Skin epidermis (tissue), 12 donors: ENCODE results near the gene ACKR4.
"Not testable (repeated sequence)": the region's sequence is repeated elsewhere in the genome, so short reads cannot be mapped to it uniquely, and the experiment has no call there.

Experiments used
- H3K27ac ChIP-seq, 21 experiments: fragments of 200-600 bp; sonication (generic) in 11 of 21; one replicate each; pipeline ENCODE4 v1.5.0; 2020; ENCODE audit warnings: mild to moderate bottlenecking in 3 of 21, inconsistent platforms in 2 of 21, moderate library complexity in 2 of 21
- H3K4me3 ChIP-seq, 7 experiments: fragments of 200-600 bp; sonication (generic) in 2 of 7; one replicate each; pipeline ENCODE4 v1.5.0; 2020; ENCODE audit warnings: inconsistent platforms in 2 of 7, mild to moderate bottlenecking in 2 of 7, moderate library complexity in 1 of 7

ACKR4 gene

DNA sequence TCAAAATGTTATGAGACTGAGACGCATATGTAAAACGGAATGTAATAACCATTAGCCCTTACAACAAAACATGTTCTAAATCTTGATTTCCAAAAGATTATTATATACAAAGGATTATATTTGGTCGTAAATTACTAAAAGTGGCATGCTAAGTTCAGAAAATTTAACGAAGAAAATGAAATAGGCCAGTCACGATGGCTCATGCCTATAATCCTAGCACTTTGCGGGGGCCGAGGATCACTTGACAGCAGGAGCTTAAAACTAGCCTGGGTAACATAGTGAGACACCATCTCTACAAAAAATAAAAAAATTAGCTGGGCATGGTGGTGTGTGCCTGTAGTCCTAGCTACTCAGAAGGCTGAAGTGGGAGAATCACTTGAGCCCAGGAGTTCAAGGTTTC, 33.5 kb downstream of the ACKR4 start:
- no peak overlapping the region for H3K4me3 ChIP-seq
- H3K27ac ChIP-seq: no peak overlapping the region

DNA sequence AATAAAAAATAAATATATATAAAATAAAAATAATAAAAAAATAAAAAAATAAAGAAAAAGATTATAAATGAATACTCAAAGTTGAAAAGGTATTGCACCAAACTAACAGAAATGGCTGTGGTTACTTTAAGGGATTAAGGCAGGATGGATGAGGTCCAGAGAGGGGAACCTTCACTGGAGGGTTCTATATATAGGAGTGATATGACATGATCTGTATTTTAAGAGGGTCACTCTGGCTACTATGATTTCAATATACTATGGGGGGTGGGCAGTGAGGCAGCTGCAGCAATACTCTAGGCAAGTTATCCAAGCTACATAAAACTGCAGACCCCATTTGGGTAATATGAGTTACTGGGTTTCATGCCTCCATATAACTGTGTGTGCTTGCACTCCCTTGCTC, 38.0 kb downstream of the ACKR4 start:
- Histone ChIP-seq H3K4me3 (no peak overlapping the region), H3K27ac (no peak overlapping the region)

DNA sequence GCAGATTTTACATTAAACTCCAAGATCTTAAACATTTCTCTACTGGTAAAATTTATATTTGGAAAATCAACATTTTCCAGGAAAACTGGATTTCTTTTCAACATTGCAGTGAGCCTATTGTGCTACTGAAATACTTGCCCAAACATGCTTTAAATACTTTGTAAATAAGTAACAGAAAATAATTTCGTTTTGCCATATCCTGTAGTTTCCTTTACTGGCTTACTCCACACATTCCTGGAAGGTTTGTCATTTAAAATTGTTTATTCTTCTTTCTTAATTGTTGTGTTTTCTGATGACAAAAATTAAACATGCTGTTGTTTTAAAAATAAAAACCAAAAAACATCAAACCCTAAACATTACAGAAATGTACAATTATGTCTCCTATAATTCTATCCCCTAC, 40.5 kb downstream of the ACKR4 start:
- Histone ChIP-seq H3K27ac (peak overlapping the region in 4 of 21 experiments; percentile 17 to 58 (median 41)), H3K4me3 (no peak overlapping the region)

DNA sequence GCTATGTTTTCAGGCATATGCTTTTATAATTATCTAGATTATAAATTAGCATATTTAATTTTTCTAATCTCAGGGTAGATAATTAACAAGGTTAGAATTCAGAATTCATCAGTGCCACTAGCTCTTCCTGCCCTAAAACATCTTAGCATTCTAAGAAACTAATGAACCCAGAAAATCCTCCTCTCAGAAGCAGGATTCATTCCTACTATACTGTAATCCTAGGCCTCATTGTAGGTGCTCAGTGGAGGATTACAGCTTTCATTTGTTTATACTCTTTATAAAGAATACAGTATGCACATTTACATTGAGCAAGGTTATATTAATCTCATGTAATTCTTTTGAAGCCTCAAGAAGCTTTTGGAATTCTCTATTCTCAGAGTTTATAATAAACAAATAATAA, 41.6 kb downstream of the ACKR4 start:
- Histone ChIP-seq H3K4me3 (no peak overlapping the region), H3K27ac (peak overlapping the region in 2 of 21 experiments; percentile 24 to 25)

DNA sequence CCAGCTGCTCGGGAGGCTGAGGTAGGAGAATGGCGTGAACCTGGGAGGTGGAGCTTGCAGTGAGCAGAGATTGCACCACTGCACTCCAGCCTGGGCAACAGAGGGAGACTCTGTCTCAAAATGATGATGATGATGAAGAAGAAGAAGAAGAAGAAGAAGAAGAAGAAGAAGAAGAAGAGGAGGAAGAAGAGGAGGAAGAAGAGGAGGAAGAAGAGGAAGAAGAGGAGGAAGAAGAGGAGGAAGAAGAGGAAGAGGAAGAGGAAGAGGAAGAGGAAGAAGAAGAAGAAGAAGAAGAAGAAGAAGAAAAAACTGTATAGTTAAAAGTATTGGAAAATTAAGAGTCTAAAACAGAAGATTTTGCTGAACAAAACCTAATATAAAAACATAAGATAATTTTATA, 44.4 kb downstream of the ACKR4 start:
- H3K27ac ChIP-seq, H3K4me3 ChIP-seq: not testable (repeated sequence)

DNA sequence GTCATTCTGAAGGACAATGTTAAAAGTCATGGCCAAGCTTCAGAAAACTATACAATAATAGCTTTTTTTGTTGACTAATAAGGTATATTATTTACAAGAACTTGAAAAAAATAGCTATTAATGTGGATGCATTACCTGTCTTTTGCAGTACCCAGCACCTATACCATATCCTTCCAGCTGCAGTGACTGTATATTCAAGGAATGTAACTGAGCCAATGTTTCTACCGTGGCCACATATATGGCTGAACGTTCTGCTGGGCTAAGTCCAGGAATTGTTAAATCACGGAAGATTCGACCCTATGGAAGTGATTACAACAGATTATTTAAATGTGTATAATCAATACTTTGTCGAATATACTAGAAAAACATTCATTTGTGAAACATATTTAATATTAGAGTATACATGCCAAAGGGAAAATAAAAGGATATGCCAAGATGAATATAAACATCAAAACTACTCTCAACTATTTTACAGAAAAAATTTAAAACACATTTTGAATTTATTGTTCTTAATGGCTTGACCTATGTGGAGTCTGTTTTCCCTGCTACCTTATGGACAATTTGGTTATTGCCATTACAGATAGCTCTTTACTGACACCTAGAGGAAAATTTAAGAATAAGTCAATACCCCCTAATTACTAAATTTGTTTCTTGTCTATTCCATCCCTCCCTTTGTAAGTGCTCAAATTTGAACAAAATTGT, 44.9 kb downstream of the ACKR4 start:
- Histone ChIP-seq H3K27ac (peak overlapping the region in 1 of 21 experiments; percentile 11), H3K4me3 (no peak overlapping the region)

DNA sequence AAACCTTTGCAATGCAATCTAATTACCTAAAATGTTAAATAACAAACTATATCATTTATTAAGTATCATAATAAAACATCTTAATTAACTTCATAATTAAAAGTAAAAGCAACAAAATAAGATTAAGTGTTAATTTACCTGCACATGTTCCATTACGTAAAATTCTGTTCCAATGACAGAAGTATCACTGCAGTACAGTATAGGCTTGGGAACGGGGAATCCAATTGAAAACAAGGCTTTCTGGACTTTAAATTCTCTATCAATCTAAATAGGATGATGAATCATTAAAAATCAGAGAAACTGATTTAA, 45.4 kb downstream of the ACKR4 start:
- no peak overlapping the region for H3K4me3 ChIP-seq
- H3K27ac ChIP-seq: no peak overlapping the region

DNA sequence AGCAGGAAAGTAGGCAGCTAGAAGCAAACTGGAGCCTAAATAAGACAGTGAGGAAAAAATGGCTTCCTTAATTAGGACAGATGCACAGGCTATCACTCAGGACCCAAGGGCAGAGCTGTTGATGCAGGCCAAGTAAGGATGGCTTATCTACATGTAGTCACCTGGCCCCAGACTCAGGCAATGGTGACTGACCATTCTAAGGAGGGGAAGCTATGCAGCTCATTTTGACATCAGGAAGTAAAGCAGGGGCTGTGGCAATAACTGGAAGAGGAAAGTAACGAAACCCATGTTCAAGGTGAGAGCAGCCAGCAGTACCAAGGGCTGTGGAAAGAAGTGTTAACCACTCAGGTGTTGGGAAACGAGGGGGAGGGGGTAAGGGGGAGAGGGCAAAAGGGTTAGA, 46.3 kb downstream of the ACKR4 start:
- Histone ChIP-seq H3K4me3 (no peak overlapping the region), H3K27ac (no peak overlapping the region)

DNA sequence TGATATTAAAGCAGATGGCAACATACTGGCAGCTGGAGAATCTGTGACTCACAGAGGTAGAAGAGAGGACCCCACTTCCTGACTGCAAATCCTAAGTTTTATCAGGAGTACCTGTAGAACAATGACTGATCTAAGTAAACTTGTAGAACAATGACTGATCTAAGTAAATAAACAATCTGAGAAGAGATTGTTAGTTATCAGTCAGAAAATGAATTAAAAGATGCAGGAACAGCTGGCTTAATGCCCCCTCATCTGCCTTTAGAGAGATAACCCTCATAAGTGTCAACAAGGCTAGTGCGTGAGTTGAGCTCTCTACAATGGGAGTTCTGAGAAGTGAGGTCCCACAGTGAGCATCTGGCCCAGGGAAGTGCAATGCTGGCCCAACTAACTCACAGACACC, 48.0 kb downstream of the ACKR4 start:
- H3K4me3 ChIP-seq: no peak overlapping the region
- peak overlapping the region in 1 of 21 experiments; percentile 35 for H3K27ac ChIP-seq

DNA sequence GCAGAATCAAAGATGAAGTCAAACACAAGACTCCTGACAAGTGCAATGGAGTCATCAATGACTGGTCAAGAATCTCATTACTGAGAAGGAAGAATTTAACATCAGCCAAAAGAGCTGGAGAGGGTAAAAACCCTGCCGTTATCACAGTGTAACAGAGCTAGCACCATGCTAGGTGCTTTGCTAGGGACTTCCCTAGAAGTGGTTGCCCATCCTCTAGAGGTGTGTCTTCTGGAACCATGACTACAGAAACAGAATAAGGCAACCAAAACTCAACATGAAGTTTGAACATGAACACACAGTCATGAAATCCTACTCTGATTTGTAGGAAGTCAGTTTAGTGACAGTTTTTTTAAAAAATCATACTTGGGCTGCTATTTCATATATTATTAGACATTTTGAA, 53.1 kb downstream of the ACKR4 start:
- Histone ChIP-seq H3K4me3 (no peak overlapping the region), H3K27ac (no peak overlapping the region)
